Measurements from ENCODE around the gene BCL2L13. TPM values are rescaled to one million over a fixed set of nuclear protein-coding genes. Genes with fewer than 3 reads are reported as not detected.

Gene BCL2L13
- total RNA-seq, 5 donors from 2014 or later (not counting 1 experiment from before 2014, with no cell fraction given): 22.5 to 32.9 (median 31.4) TPM

DNA sequence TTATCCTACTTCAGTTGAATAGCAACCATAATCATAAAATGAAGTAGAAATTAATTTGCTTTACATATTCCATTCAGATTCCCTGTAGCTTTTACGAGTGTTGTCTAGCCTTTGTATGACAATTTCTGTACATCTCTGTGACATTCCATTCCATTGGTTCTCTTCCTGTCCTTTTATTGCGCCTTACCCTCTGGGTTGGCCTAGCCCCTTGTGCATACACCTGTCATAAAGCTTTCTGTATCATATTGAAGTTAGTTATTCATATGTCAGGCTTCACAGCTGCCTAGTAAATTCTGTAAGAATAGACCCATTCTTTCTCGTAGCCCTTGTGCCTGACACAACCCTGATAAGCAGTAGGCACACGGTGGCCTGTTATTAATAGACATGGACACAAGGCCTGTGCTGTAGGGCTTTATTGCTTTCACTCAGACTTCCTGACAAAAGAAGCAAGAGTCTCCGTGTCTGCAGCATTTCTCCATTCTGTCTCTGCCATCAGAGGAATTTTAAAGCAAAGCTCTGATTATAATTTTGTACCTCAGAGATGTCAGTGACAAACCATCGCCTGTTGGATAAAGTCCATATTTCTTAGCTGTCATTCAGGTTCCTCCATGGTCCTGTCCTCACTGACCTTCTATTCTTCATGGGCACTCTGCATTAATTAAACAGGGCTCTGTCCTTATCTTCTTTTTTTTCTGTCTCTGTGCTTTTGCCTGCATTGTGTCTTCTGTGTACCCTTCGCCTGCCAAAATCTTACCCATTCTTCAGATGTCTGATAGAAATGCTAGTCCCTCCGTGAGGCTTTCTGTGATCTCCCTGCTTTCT is 86.3 kb downstream of the BCL2L13 start:
- Histone ChIP-seq H3K27me3 (replicated peaks in 1 of 2; ENCODE audit: control insufficient read depth in 2 of 2, extremely low read depth in 1 of 2, insufficient read depth in 2 of 2, low read length in 1 of 2) (no peaks in the 10 kb centered on the region), H3K4me1 (ENCODE audit: control insufficient read depth in 1 of 2, extremely low read depth in 1 of 2, insufficient read depth in 2 of 2, low read length in 2 of 2) (peaks cover 5 to 9% of the 10 kb centered on the region in 2 experiments), H3K36me3 (ENCODE audit: control insufficient read depth in 2 of 2, extremely low read depth in 1 of 2, insufficient read depth in 1 of 2, low read length in 1 of 2) (peaks cover 10 to 26% of the 10 kb centered on the region in 2 donors), H3K9me3 (no peaks in the 10 kb centered on the region), H3K4me3 (ENCODE audit: control insufficient read depth in 1 of 2, extremely low read depth in 1 of 2, low read length in 1 of 2) (no peak overlapping the region), H3K27ac (ENCODE audit: low read length) (no peak overlapping the region)
- peaks cover 22% of the 10 kb centered on the region for H3K36me3 Mint-ChIP-seq
- WGBS (ENCODE audit: insufficient coverage): 89% methylated on average over 6 of the region's 8 CpGs
- H3K27me3 Mint-ChIP-seq: no peaks in the 10 kb centered on the region
- no peak overlapping the region for H3K4me3 Mint-ChIP-seq
- H3K27ac Mint-ChIP-seq: peak overlapping the region in 1 of 2 donors; percentile 25
- POLR2A ChIA-PET: no interaction called here
- peaks cover 13 to 25% (median 16%) of the 10 kb centered on the region in 3 donors for H3K4me1 Mint-ChIP-seq
- CTCF ChIA-PET: no interaction called here
- no peak for DNase-seq
- H3K9me3 Mint-ChIP-seq: no peaks in the 10 kb centered on the region
- ATAC-seq (replicated peaks in 1 of 4): no peak

DNA sequence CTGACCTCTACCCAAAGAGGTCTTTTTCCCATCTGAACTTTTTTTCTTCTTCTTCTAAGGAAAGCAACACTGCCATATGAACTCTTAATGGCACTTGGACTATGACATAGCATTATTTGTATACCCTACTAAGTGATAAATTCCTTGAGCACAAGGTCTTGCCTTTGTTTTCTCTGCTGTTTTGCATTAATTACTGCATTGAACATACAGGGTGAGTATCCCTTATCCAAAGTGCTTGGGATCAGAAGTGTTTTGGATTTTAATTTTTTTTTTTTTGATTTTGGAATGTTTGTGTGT is 86.9 kb downstream of the BCL2L13 start:
- H3K27ac ChIP-seq (ENCODE audit: low read length): no peak overlapping the region
- ChIA-PET CTCF (no interaction called here), POLR2A (no interaction called here)
- H3K36me3 Mint-ChIP-seq: peaks cover 27% of the 10 kb centered on the region
- no peaks in the 10 kb centered on the region for H3K9me3 ChIP-seq
- no peaks in the 10 kb centered on the region for H3K27me3 Mint-ChIP-seq
- H3K4me3 ChIP-seq (ENCODE audit: control insufficient read depth in 1 of 2, extremely low read depth in 1 of 2, low read length in 1 of 2): no peak overlapping the region
- peaks cover 13 to 25% (median 16%) of the 10 kb centered on the region in 3 donors for H3K4me1 Mint-ChIP-seq
- peaks cover 5 to 9% of the 10 kb centered on the region in 2 experiments for H3K4me1 ChIP-seq (ENCODE audit: control insufficient read depth in 1 of 2, extremely low read depth in 1 of 2, insufficient read depth in 2 of 2, low read length in 2 of 2)
- ATAC-seq (replicated peaks in 1 of 4) (no peak), DNase-seq (no peak)
- H3K27me3 ChIP-seq (replicated peaks in 1 of 2; ENCODE audit: control insufficient read depth in 2 of 2, extremely low read depth in 1 of 2, insufficient read depth in 2 of 2, low read length in 1 of 2): no peaks in the 10 kb centered on the region
- no peaks in the 10 kb centered on the region for H3K9me3 Mint-ChIP-seq
- H3K4me3 Mint-ChIP-seq: no peak overlapping the region
- peak overlapping the region in 1 of 2 donors; percentile 25 for H3K27ac Mint-ChIP-seq
- H3K36me3 ChIP-seq (ENCODE audit: control insufficient read depth in 2 of 2, extremely low read depth in 1 of 2, insufficient read depth in 1 of 2, low read length in 1 of 2): peaks cover 10 to 31% of the 10 kb centered on the region in 2 donors

DNA sequence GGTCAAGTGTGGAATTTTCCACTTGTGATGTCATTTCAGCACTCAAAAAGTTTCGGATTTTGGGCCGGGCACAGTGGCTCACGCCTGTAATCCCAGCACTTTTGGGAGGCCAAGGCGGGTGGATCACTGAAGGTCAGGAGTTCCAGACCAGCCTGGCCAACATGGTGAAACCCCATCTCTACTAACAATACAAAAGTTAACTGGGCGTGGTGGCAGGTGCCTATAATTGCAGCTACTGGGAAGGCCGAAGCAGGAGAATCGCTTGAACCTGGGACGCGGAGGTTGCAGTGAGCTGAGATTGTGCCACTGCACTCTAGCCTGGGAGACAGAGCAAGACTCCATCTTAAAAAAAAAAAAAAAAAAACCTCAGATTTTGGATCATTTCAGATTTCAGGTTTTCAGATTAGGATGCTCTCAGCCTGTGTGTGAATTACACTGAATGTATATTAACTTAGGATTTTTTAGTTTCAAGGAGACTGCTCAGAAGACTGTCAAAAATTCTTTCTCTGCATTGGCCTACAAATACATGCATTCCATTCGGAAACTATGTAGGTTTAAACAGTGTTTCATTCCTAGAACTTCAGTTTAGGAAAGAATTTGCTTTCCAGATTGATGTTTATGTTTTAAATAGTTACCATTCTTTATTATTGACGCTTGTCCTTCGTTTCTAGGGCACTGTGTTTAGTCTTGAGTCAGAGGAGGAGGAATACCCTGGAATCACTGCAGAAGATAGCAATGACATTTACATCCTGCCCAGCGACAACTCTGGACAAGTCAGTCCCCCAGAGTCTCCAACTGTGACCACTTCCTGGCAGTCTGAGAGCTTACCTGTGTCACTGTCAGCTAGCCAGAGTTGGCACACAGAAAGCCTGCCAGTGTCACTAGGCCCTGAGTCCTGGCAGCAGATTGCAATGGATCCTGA is 87.7 kb downstream of the BCL2L13 start:
- Histone ChIP-seq H3K36me3 (ENCODE audit: control insufficient read depth in 2 of 2, extremely low read depth in 1 of 2, insufficient read depth in 1 of 2, low read length in 1 of 2) (peaks cover 10 to 33% of the 10 kb centered on the region in 2 donors), H3K4me1 (ENCODE audit: control insufficient read depth in 1 of 2, extremely low read depth in 1 of 2, insufficient read depth in 2 of 2, low read length in 2 of 2) (peaks cover 5 to 9% of the 10 kb centered on the region in 2 experiments), H3K4me3 (ENCODE audit: control insufficient read depth in 1 of 2, extremely low read depth in 1 of 2, low read length in 1 of 2) (no peak overlapping the region), H3K9me3 (no peaks in the 10 kb centered on the region), H3K27me3 (replicated peaks in 1 of 2; ENCODE audit: control insufficient read depth in 2 of 2, extremely low read depth in 1 of 2, insufficient read depth in 2 of 2, low read length in 1 of 2) (no peaks in the 10 kb centered on the region), H3K27ac (ENCODE audit: low read length) (peak overlapping the region; percentile 5)
- H3K27ac Mint-ChIP-seq: peak overlapping the region; percentile 74 to 87
- ATAC-seq (replicated peaks in 1 of 4) (peak in 2 of 4 experiments; percentile 40 to 58), DNase-seq (no peak)
- CTCF ChIA-PET: no interaction called here
- peaks cover 13 to 25% (median 16%) of the 10 kb centered on the region in 3 donors for H3K4me1 Mint-ChIP-seq
- 80% methylated on average over 5 of the region's 13 CpGs for WGBS (ENCODE audit: insufficient coverage)
- no peaks in the 10 kb centered on the region for H3K9me3 Mint-ChIP-seq
- no peak overlapping the region for H3K4me3 Mint-ChIP-seq
- POLR2A ChIA-PET: no interaction called here
- H3K36me3 Mint-ChIP-seq: peaks cover 31% of the 10 kb centered on the region
- no peaks in the 10 kb centered on the region for H3K27me3 Mint-ChIP-seq

DNA sequence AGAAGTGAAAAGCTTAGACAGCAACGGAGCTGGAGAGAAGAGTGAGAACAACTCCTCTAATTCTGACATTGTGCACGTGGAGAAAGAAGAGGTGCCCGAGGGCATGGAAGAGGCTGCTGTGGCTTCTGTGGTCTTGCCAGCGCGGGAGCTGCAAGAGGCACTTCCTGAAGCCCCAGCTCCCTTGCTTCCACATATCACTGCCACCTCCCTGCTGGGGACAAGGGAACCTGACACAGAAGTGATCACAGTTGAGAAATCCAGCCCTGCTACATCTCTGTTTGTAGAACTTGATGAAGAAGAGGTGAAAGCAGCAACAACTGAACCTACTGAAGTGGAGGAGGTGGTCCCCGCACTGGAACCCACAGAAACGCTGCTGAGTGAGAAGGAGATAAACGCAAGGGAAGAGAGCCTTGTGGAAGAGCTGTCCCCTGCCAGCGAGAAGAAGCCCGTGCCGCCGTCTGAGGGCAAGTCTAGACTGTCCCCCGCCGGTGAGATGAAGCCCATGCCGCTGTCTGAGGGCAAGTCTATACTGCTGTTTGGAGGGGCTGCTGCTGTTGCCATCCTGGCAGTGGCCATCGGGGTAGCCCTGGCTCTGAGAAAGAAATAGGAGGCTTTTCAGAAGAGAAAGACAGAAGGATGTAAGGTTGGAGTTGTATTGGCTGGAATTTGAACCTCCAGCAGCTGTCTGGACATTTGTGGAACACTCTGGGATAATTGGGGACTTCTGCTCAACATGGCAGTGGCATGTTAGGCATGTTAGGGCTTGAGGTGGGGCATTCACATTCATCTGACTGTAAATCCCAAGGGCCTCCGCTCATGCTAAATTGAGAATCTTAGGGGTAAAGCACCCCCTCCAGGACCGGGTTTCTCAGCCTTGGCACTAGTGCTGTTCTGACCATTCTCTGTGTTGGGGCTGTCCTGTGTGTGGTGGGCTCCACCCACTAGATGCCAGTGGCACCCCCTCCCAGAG is 88.7 kb downstream of the BCL2L13 start:
- peaks cover 13 to 25% (median 16%) of the 10 kb centered on the region in 3 donors for H3K4me1 Mint-ChIP-seq
- Histone ChIP-seq H3K4me3 (ENCODE audit: control insufficient read depth in 1 of 2, extremely low read depth in 1 of 2, low read length in 1 of 2) (no peak overlapping the region), H3K4me1 (ENCODE audit: control insufficient read depth in 1 of 2, extremely low read depth in 1 of 2, insufficient read depth in 2 of 2, low read length in 2 of 2) (peaks cover 5 to 9% of the 10 kb centered on the region in 2 experiments), H3K27ac (ENCODE audit: low read length) (peak overlapping the region; percentile 5), H3K9me3 (no peaks in the 10 kb centered on the region), H3K36me3 (ENCODE audit: control insufficient read depth in 2 of 2, extremely low read depth in 1 of 2, insufficient read depth in 1 of 2, low read length in 1 of 2) (peaks cover 10 to 39% of the 10 kb centered on the region in 2 donors), H3K27me3 (replicated peaks in 1 of 2; ENCODE audit: control insufficient read depth in 2 of 2, extremely low read depth in 1 of 2, insufficient read depth in 2 of 2, low read length in 1 of 2) (no peaks in the 10 kb centered on the region)
- no peaks in the 10 kb centered on the region for H3K27me3 Mint-ChIP-seq
- WGBS (ENCODE audit: insufficient coverage): 80% methylated on average over 12 of the region's 18 CpGs
- ChIA-PET CTCF (no interaction called here), POLR2A (no interaction called here)
- no peaks in the 10 kb centered on the region for H3K9me3 Mint-ChIP-seq
- H3K36me3 Mint-ChIP-seq: peaks cover 31% of the 10 kb centered on the region
- no peak for ATAC-seq (replicated peaks in 1 of 4)
- peak overlapping the region; percentile 74 to 87 for H3K27ac Mint-ChIP-seq
- no peak overlapping the region for H3K4me3 Mint-ChIP-seq
- DNase-seq: no peak

DNA sequence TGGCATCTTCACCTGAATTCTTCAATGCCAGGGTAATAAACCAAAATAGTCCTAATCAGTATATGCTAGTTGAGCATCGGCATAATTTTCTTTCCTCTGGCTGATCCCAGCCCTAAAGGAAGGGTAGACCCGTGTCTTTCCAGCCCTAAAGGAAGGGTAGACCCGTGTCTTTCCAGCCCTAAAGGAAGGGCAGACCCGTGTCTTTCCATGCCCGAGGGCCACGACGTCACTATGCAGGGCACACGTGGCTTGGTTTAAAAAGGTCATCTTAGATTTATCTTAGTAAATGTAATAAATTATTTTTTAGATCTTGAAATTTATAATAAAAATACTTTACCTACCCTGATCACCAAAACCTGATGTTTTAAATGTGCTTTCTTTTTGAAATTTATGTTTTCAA is 90.2 kb downstream of the BCL2L13 start:
- Histone ChIP-seq H3K4me3 (ENCODE audit: control insufficient read depth in 1 of 2, extremely low read depth in 1 of 2, low read length in 1 of 2) (no peak overlapping the region), H3K36me3 (ENCODE audit: control insufficient read depth in 2 of 2, extremely low read depth in 1 of 2, insufficient read depth in 1 of 2, low read length in 1 of 2) (peaks cover 10 to 49% of the 10 kb centered on the region in 2 donors), H3K27me3 (replicated peaks in 1 of 2; ENCODE audit: control insufficient read depth in 2 of 2, extremely low read depth in 1 of 2, insufficient read depth in 2 of 2, low read length in 1 of 2) (no peaks in the 10 kb centered on the region), H3K4me1 (ENCODE audit: control insufficient read depth in 1 of 2, extremely low read depth in 1 of 2, insufficient read depth in 2 of 2, low read length in 2 of 2) (peaks cover 5 to 9% of the 10 kb centered on the region in 2 experiments), H3K9me3 (no peaks in the 10 kb centered on the region), H3K27ac (ENCODE audit: low read length) (no peak overlapping the region)
- Mint-ChIP-seq H3K27me3 (no peaks in the 10 kb centered on the region), H3K4me3 (no peak overlapping the region), H3K36me3 (peaks cover 37% of the 10 kb centered on the region), H3K27ac (peak overlapping the region in 1 of 2 donors; percentile 54), H3K4me1 (peaks cover 14 to 28% (median 17%) of the 10 kb centered on the region in 3 donors), H3K9me3 (no peaks in the 10 kb centered on the region)
- no peak for DNase-seq
- POLR2A ChIA-PET: no interaction called here
- CTCF ChIA-PET: no interaction called here
- WGBS (ENCODE audit: insufficient coverage): 100% methylated on average over 1 of the region's 8 CpGs
- ATAC-seq (replicated peaks in 1 of 4): no peak
